ENCODE results near the gene DACT3. TPM values are rescaled to one million over a fixed set of nuclear protein-coding genes. Genes with fewer than 3 reads are reported as not detected.
A peak's percentile ranks its signal among the peaks of the same experiment; 100 is the strongest.

The DACT3 gene
- total RNA-seq, 1 donor from 2014 or later: 10.0 TPM

- intact Hi-C loops (cut with DNase I): loop anchor here (5.0 kb wide), 2 partner anchors 53 to 63 kb away; partner anchors contain the start of gene DACT3
- Histone ChIP-seq H3K27me3 (no peaks in the 10 kb centered on the region), H3K9me3 (no peaks in the 10 kb centered on the region), H3K27ac (no peak overlapping the region), H3K36me3 (peaks cover 49% of the 10 kb centered on the region), H3K4me3 (no peak overlapping the region), H3K4me1 (peaks cover 5% of the 10 kb centered on the region)
- ATAC-seq: no peak
- TF ChIP-seq CTCF (IDR thresholded peaks at IDR 0.05): no peak
- peak; percentile 40 for DNase-seq
These were observed 51.2 kb downstream of the DACT3 start for GRCh38 chr19:46609511-46610412.

- DNase-seq (peak; percentile 60), ATAC-seq (no peak)
- H3K27ac ChIP-seq: no peak overlapping the region
- peaks cover 49% of the 10 kb centered on the region for H3K36me3 ChIP-seq
- no peaks in the 10 kb centered on the region for H3K9me3 ChIP-seq
- TF ChIP-seq CTCF (IDR thresholded peaks at IDR 0.05): no peak
- H3K27me3 ChIP-seq: no peaks in the 10 kb centered on the region
- H3K4me1 ChIP-seq: peaks cover 10% of the 10 kb centered on the region
- intact Hi-C loops (cut with DNase I): loop anchor here (5.0 kb wide), 1 partner anchor 64 kb away; no protein-coding TSS in a partner anchor
- no peak overlapping the region for H3K4me3 ChIP-seq
These were observed 52.2 kb downstream of the DACT3 start for GRCh38 chr19:46608581-46609345.

GRCh38 chr19:46608178-46608577 is 52.8 kb downstream of the DACT3 start:
- H3K27me3 ChIP-seq: no peaks in the 10 kb centered on the region
- H3K4me3 ChIP-seq: no peak overlapping the region
- H3K27ac ChIP-seq: no peak overlapping the region
- peaks cover 49% of the 10 kb centered on the region for H3K36me3 ChIP-seq
- peaks cover 15% of the 10 kb centered on the region for H3K4me1 ChIP-seq
- ATAC-seq (no peak), DNase-seq (peak; percentile 37)
- intact Hi-C loops (cut with DNase I): loop anchor here (5.0 kb wide), 1 partner anchor 64 kb away; no protein-coding TSS in a partner anchor
- H3K9me3 ChIP-seq: no peaks in the 10 kb centered on the region
- no peak for TF ChIP-seq CTCF (IDR thresholded peaks at IDR 0.05)

GRCh38 chr19:46607448-46607841 is 53.5 kb downstream of the DACT3 start:
- TF ChIP-seq CTCF (IDR thresholded peaks at IDR 0.05): no peak
- intact Hi-C loops (cut with DNase I): loop anchor here (5.0 kb wide), 1 partner anchor 65 kb away; no protein-coding TSS in a partner anchor
- DNase-seq (peak; percentile 58), ATAC-seq (no peak)
- Histone ChIP-seq H3K27ac (no peak overlapping the region), H3K4me1 (peaks cover 22% of the 10 kb centered on the region), H3K27me3 (no peaks in the 10 kb centered on the region), H3K9me3 (no peaks in the 10 kb centered on the region), H3K4me3 (no peak overlapping the region), H3K36me3 (peaks cover 49% of the 10 kb centered on the region)

GRCh38 chr19:46606681-46607447 is 54.1 kb downstream of the DACT3 start:
- no peak for TF ChIP-seq CTCF (IDR thresholded peaks at IDR 0.05)
- Histone ChIP-seq H3K27ac (no peak overlapping the region), H3K4me1 (peaks cover 27% of the 10 kb centered on the region), H3K36me3 (peaks cover 49% of the 10 kb centered on the region), H3K27me3 (no peaks in the 10 kb centered on the region), H3K4me3 (no peak overlapping the region), H3K9me3 (no peaks in the 10 kb centered on the region)
- intact Hi-C loops (cut with DNase I): loop anchor here (5.0 kb wide), 1 partner anchor 65 kb away; no protein-coding TSS in a partner anchor
- DNase-seq (peak; percentile 32), ATAC-seq (no peak)

Measured in upper lobe of right lung (tissue), 1 donor.